Hepatocyte (in vitro differentiated cells): ENCODE data around the gene AKTIP.

Source experiments
- EZH2 ChIP-seq: fragments of 200-600 bp; sonication (generic); IDR thresholded peaks from 2 replicates; pipeline ENCODE4 v1.6.1; 2016; ENCODE audit warnings: antibody characterized with exemption, mild to moderate bottlenecking, borderline replicate concordance
- TF ChIP-seq, protein P1 (sequence below): fragments of 200-600 bp; sonication (generic); IDR thresholded peaks from 2 replicates; pipeline ENCODE4 v1.5.1; 2016; ENCODE audit warnings: antibody characterized with exemption, mild to moderate bottlenecking; ENCODE audit not compliant: poor library complexity

DNA sequence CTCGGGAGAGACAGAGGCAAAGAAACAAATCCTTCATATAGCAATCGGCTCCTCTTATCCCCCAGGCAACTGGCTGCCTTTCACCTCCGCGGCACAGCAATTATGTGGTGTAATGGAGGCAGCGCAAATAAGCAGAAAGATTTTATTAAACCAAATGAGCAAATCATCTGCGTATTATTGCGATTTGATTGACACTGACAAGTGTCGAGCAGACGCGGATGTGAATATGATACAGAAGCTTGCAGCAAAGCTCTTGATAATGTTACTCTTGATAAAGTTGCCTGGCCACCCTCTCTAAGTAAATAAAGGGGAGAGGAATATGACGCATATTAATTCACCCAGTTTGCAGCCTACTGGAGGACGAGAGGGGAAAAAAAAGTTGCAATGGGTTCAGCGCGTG lies 26.5 kb upstream of the AKTIP start:
- TF ChIP-seq, protein P1, sequence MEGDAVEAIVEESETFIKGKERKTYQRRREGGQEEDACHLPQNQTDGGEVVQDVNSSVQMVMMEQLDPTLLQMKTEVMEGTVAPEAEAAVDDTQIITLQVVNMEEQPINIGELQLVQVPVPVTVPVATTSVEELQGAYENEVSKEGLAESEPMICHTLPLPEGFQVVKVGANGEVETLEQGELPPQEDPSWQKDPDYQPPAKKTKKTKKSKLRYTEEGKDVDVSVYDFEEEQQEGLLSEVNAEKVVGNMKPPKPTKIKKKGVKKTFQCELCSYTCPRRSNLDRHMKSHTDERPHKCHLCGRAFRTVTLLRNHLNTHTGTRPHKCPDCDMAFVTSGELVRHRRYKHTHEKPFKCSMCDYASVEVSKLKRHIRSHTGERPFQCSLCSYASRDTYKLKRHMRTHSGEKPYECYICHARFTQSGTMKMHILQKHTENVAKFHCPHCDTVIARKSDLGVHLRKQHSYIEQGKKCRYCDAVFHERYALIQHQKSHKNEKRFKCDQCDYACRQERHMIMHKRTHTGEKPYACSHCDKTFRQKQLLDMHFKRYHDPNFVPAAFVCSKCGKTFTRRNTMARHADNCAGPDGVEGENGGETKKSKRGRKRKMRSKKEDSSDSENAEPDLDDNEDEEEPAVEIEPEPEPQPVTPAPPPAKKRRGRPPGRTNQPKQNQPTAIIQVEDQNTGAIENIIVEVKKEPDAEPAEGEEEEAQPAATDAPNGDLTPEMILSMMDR: no peak
- no peak for TF ChIP-seq EZH2
